Fibroblast of lung (primary cell): ENCODE results near the gene UGT3A2. TPM values are rescaled to one million over a fixed set of nuclear protein-coding genes. Genes with fewer than 3 reads are reported as not detected.

Source experiments
- DNase-seq, 2 donors: peaks; one replicate each; pipeline versions ENCODE4 v3.0.0 to v3.0.0-alpha.2; 2010; ENCODE audit warnings: low read depth in 2 of 2
- H2AFZ ChIP-seq: 2 replicates; pipeline ENCODE4 v1.5.1; 2012; ENCODE audit warnings: low read length, control low read depth, inconsistent platforms
- H3K27ac ChIP-seq: 2 replicates; pipeline ENCODE4 v1.5.1; 2011; ENCODE audit warnings: low read length, control low read depth; ENCODE audit not compliant: insufficient read depth
- H3K27me3 ChIP-seq: 2 replicates; pipeline ENCODE4 v1.5.1; 2011; ENCODE audit warnings: mild to moderate bottlenecking, low read length; ENCODE audit not compliant: control insufficient read depth, insufficient read depth
- H3K36me3 ChIP-seq: 2 replicates; pipeline ENCODE4 v1.5.1; 2011; ENCODE audit warnings: low read length; ENCODE audit not compliant: control insufficient read depth, insufficient read depth
- H3K4me1 ChIP-seq: 2 replicates; pipeline ENCODE4 v1.5.1; 2011; ENCODE audit warnings: low read length; ENCODE audit not compliant: control insufficient read depth, insufficient read depth; ENCODE audit errors: extremely low read depth
- H3K4me2 ChIP-seq: 2 replicates; pipeline ENCODE4 v1.5.1; 2011; ENCODE audit warnings: low read length, control low read depth; ENCODE audit not compliant: insufficient read depth; ENCODE audit errors: extremely low read depth
- H3K4me3 ChIP-seq, 4 experiments: fragments of 200-600 bp in 1 of 4; sonication (generic) in 1 of 4; replicated peaks in 1 of 4; 2 replicates each; pipeline ENCODE4 v1.5.1; 2011 to 2016; ENCODE audit warnings: low read length in 4 of 4, low read depth in 3 of 4, mild to moderate bottlenecking in 3 of 4, control low read depth in 2 of 4, inconsistent platforms in 1 of 4, mixed read lengths in 1 of 4; ENCODE audit not compliant: insufficient read depth in 1 of 4; ENCODE audit errors: control extremely low read depth in 1 of 4
- H3K79me2 ChIP-seq: 2 replicates; pipeline ENCODE4 v1.5.1; 2012; ENCODE audit warnings: mild to moderate bottlenecking, low read length, inconsistent platforms; ENCODE audit not compliant: control insufficient read depth, insufficient read depth
- H3K9ac ChIP-seq: 2 replicates; pipeline ENCODE4 v1.5.1; 2011; ENCODE audit warnings: mild to moderate bottlenecking, low read length, control low read depth; ENCODE audit not compliant: insufficient read depth
- H3K9me3 ChIP-seq: 2 replicates; pipeline ENCODE4 v1.5.1; 2012; ENCODE audit warnings: low read depth, low read length; ENCODE audit not compliant: control insufficient read depth, insufficient read depth
- H4K20me1 ChIP-seq: 2 replicates; pipeline ENCODE4 v1.5.1; 2011; ENCODE audit warnings: low read length; ENCODE audit not compliant: control insufficient read depth, insufficient read depth; ENCODE audit errors: extremely low read depth
- CTCF ChIP-seq, 2 donors: IDR thresholded peaks in 1 of 2; conservative IDR thresholded peaks in 1 of 2; 1 replicate in 1 of 2; 2 replicates in 1 of 2; pipeline ENCODE4 v1.5.1; 2011 to 2012; ENCODE audit warnings: low read length in 2 of 2, control low read depth in 1 of 2, inconsistent platforms in 1 of 2, low read depth in 1 of 2, mild to moderate bottlenecking in 1 of 2
- EZH2 ChIP-seq: IDR thresholded peaks from 2 replicates; pipeline ENCODE4 v1.5.1; 2012; ENCODE audit warnings: low read length, control low read depth, mild to moderate bottlenecking; ENCODE audit errors: missing control alignments
- polyA plus RNA-seq, 2 donors: library from polyadenylated mRNA; depleted of rRNA in 1 of 2; stranded (reverse) in 1 of 2; unstranded in 1 of 2; fragments of >200 nt; gene quantifications; 2 replicates each; pipeline ENCODE4 v1.2.1, GENCODE V29; 2011 to 2012; ENCODE audit warnings: missing spikeins in 1 of 2
- total RNA-seq: library from RNA; depleted of rRNA; stranded (reverse); fragments of >200 nt; gene quantifications from 2 replicates; pipeline ENCODE4 v1.2.1, GENCODE V29; 2014

UGT3A2 gene
- total and polyA plus RNA-seq, 2 donors (not counting 1 experiment from before 2014, with no cell fraction given) = not detected

DNA sequence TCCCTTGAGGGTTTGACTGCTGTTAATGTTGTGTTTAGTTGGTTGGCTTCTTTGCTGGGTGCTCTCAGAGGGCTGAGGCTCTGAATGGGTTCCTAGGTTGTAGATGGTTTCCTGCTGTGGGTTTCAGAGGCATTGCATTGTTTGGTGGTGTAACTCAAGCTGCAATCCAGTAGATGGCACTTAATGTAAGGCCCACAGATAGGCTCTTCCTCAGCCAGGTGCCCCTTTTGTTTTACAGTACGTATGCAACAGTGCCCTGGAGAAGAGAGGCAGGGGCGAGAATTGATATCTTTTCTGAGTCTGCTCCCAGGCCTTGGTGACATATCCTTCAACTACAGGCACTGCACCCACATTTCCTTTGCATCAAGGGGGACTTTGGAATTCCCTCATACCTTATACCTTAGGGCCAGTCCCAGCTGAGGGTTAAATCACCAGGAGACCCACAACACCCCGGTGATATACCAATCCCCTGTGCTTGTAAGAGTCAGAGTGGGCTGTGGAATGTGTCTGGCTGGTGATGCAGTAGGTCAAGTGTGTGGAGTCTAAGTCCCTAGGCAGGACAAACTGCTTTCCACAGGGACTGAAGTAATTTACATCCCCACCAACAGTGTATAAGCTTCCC lies 7.0 kb upstream of the UGT3A2 start:
- Histone ChIP-seq H3K4me3 (no peak overlapping the region), H3K27ac (no peak overlapping the region), H3K9ac (no peak overlapping the region), H3K4me2 (no peak overlapping the region), H3K4me1 (no peaks in the 10 kb centered on the region), H3K36me3 (no peaks in the 10 kb centered on the region), H2AFZ (no peak overlapping the region), H3K9me3 (no peaks in the 10 kb centered on the region), H3K79me2 (no peaks in the 10 kb centered on the region), H3K27me3 (peaks cover 6% of the 10 kb centered on the region), H4K20me1 (no peaks in the 10 kb centered on the region)
- DNase-seq = peak in 1 of 2 donors; percentile 11
- peak in 1 of 2 donors; percentile 21 for TF ChIP-seq CTCF (conservative IDR thresholded peaks at IDR 0.05 in 1 of 2, IDR thresholded peaks at IDR 0.05 in 1 of 2; ENCODE audit: low read depth in 1 of 2, low read length in 2 of 2)
- no peak for TF ChIP-seq EZH2

DNA sequence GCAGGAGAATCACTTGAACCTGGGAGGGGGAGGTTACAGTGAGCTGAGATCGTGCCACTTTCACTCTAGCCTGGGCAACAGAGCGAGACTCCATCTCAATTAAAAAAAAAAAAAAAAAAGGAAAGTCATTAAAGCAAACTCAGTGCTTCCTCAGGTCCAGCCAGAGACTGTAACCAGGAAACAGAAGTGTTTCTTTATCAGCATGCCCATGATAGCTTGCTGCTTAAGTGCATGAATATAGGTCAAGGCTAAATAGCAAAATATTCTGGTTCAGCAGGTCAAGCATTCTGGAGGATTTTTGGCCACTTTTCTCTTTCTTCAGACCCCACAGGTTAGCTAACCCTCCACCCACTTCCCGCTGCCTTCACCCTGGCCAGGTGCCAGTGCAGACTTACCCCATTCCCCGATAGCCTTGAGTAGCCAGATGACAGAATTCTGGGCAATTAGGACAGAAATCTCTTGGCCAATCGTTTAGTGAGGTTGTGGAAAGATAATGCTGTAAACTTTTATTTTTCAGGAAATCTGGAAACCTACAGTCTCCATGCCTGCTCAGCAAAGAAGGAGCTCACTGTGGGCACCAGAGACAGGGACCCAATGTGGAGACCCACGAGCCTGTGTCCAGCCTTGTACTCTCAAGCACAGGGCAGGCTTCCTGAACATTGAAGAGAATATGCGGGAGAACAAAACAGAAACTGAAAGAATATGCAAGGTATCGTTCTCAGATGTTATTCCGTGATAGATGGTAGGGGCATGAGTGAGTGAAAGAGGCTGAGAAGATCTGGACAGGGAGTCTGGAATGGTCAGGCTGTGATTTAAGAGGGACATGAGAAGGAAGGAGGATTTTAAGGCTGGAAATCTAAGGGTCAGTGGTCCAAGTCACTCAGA lies 4.2 kb upstream of the UGT3A2 start:
- peak overlapping the region; percentile 53 for H2AFZ ChIP-seq
- TF ChIP-seq EZH2 = no peak
- TF ChIP-seq CTCF (conservative IDR thresholded peaks at IDR 0.05 in 1 of 2, IDR thresholded peaks at IDR 0.05 in 1 of 2; ENCODE audit: low read depth in 1 of 2, low read length in 2 of 2) = no peak
- H3K27me3 ChIP-seq = peaks cover 9% of the 10 kb centered on the region
- no peak for DNase-seq
- no peaks in the 10 kb centered on the region for H3K79me2 ChIP-seq
- H3K4me1 ChIP-seq = no peaks in the 10 kb centered on the region
- no peaks in the 10 kb centered on the region for H3K9me3 ChIP-seq
- H3K4me2 ChIP-seq = peak overlapping the region; percentile 51
- H4K20me1 ChIP-seq = no peaks in the 10 kb centered on the region
- no peak overlapping the region for H3K27ac ChIP-seq
- peak overlapping the region; percentile 23 to 46 (median 35) for H3K4me3 ChIP-seq
- no peaks in the 10 kb centered on the region for H3K36me3 ChIP-seq
- H3K9ac ChIP-seq = no peak overlapping the region

DNA sequence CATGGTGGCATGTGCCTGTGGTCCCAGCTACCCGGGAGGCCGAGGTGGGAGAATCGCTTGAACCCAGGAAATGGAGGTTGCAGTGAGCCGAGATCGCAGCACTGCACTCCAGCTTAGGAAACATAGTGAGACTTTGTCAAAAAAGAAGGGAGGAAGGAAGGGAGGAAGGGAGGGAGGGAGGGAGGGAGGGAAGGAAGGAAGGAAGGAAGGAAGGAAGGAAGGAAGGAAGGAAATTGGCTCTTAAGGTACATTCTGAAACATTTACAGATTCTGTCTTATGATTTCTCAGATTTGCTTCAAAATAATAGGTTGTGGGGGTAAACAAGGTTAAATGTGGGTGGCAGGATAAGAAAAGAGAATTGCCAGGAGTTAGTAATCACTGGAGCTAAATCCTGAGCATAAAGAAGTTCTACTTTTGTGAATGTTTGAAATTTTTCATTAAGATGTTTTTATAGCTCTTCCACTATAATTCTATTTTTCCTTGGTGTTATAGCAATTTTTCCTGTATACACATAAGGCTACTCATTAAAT lies 2.1 kb upstream of the UGT3A2 start:
- peaks cover 9% of the 10 kb centered on the region for H3K27me3 ChIP-seq
- no peak overlapping the region for H3K4me3 ChIP-seq
- H3K4me2 ChIP-seq = no peak overlapping the region
- H2AFZ ChIP-seq = no peak overlapping the region
- no peaks in the 10 kb centered on the region for H3K9me3 ChIP-seq
- TF ChIP-seq CTCF (conservative IDR thresholded peaks at IDR 0.05 in 1 of 2, IDR thresholded peaks at IDR 0.05 in 1 of 2; ENCODE audit: low read depth in 1 of 2, low read length in 2 of 2) (no peak), EZH2 (no peak)
- H3K4me1 ChIP-seq = no peaks in the 10 kb centered on the region
- no peaks in the 10 kb centered on the region for H3K36me3 ChIP-seq
- no peaks in the 10 kb centered on the region for H4K20me1 ChIP-seq
- DNase-seq = no peak
- no peak overlapping the region for H3K9ac ChIP-seq
- no peaks in the 10 kb centered on the region for H3K79me2 ChIP-seq
- H3K27ac ChIP-seq = no peak overlapping the region
